Common myeloid progenitor, CD34-positive (primary cell): ENCODE data around the gene TRIP13.

Experiments used
- CTCF ChIA-PET: fragments of 350-600 bp; sonication (Branson Sonifier 250); formaldehyde crosslinking; loops from one replicate; lab custom pipeline; 2021; ENCODE audit warnings: antibody characterized with exemption; lab: Charles Lee
- POLR2A ChIA-PET: fragments of 350-600 bp; sonication (Branson Sonifier 250); formaldehyde crosslinking; loops from one replicate; lab custom pipeline; 2021; ENCODE audit warnings: antibody characterized with exemption; lab: Charles Lee
- DNase-seq, 3 donors: peaks; one replicate each; pipeline versions ENCODE4 v3.0.0 to v3.0.0-alpha.2; 2013
- H3K27ac ChIP-seq, 2 experiments: 1 replicate in 1 of 2; 2 replicates in 1 of 2; pipeline ENCODE4 v1.7.0; 2013; ENCODE audit warnings: inconsistent platforms in 2 of 2, low read length in 2 of 2, mild to moderate bottlenecking in 2 of 2, low read depth in 1 of 2, moderate library complexity in 1 of 2; ENCODE audit not compliant: severe bottlenecking in 2 of 2, insufficient read depth in 1 of 2, poor library complexity in 1 of 2
- H3K27me3 ChIP-seq, 5 experiments: replicated peaks in 2 of 5; 1 replicate in 3 of 5; 2 replicates in 2 of 5; pipeline versions ENCODE4 v1.6.1 to v1.7.0; 2013; ENCODE audit warnings: low read length in 4 of 5, mild to moderate bottlenecking in 2 of 5, moderate library complexity in 2 of 5, inconsistent platforms in 1 of 5; ENCODE audit not compliant: insufficient read depth in 5 of 5, control insufficient read depth in 4 of 5
- H3K36me3 ChIP-seq, 4 experiments: 1 replicate in 2 of 4; 2 replicates in 2 of 4; pipeline versions ENCODE4 v1.6.1 to v1.7.0; 2013; ENCODE audit warnings: low read length in 3 of 4, control low read depth in 1 of 4, mild to moderate bottlenecking in 1 of 4; ENCODE audit not compliant: control insufficient read depth in 4 of 4, insufficient read depth in 4 of 4
- H3K4me1 ChIP-seq, 4 experiments: 1 replicate in 3 of 4; 2 replicates in 1 of 4; pipeline versions ENCODE4 v1.6.1 to v1.7.1; 2013; ENCODE audit warnings: low read length in 3 of 4, mild to moderate bottlenecking in 3 of 4, control low read depth in 1 of 4, inconsistent platforms in 1 of 4, moderate library complexity in 1 of 4; ENCODE audit not compliant: control insufficient read depth in 4 of 4, insufficient read depth in 4 of 4; ENCODE audit errors: control extremely low read depth in 1 of 4
- H3K4me3 ChIP-seq, 7 experiments: 1 replicate in 4 of 7; 2 replicates in 3 of 7; pipeline versions ENCODE4 v1.5.1 to v1.7.0; 2013; ENCODE audit warnings: mild to moderate bottlenecking in 7 of 7, low read length in 6 of 7, moderate library complexity in 6 of 7, inconsistent platforms in 2 of 7, low read depth in 2 of 7, control low read depth in 1 of 7; ENCODE audit not compliant: insufficient read depth in 4 of 7, control insufficient read depth in 1 of 7; ENCODE audit errors: extremely low read depth in 1 of 7
- H3K9me3 ChIP-seq, 5 experiments: 1 replicate in 4 of 5; 2 replicates in 1 of 5; pipeline versions ENCODE4 v1.6.1 to v1.7.1; 2013; ENCODE audit warnings: low read length in 4 of 5, mild to moderate bottlenecking in 2 of 5, inconsistent platforms in 1 of 5, low read depth in 1 of 5, moderate library complexity in 1 of 5; ENCODE audit not compliant: control insufficient read depth in 4 of 5, insufficient read depth in 2 of 5; ENCODE audit errors: control extremely low read depth in 1 of 5
- WGBS: methylation state at CpG from one replicate; pipeline ENCODE4 v1.1.5; 2013; ENCODE audit not compliant: insufficient coverage; 5-methylcytosine and 5-hydroxymethylcytosine counted together

The TRIP13 gene

DNA sequence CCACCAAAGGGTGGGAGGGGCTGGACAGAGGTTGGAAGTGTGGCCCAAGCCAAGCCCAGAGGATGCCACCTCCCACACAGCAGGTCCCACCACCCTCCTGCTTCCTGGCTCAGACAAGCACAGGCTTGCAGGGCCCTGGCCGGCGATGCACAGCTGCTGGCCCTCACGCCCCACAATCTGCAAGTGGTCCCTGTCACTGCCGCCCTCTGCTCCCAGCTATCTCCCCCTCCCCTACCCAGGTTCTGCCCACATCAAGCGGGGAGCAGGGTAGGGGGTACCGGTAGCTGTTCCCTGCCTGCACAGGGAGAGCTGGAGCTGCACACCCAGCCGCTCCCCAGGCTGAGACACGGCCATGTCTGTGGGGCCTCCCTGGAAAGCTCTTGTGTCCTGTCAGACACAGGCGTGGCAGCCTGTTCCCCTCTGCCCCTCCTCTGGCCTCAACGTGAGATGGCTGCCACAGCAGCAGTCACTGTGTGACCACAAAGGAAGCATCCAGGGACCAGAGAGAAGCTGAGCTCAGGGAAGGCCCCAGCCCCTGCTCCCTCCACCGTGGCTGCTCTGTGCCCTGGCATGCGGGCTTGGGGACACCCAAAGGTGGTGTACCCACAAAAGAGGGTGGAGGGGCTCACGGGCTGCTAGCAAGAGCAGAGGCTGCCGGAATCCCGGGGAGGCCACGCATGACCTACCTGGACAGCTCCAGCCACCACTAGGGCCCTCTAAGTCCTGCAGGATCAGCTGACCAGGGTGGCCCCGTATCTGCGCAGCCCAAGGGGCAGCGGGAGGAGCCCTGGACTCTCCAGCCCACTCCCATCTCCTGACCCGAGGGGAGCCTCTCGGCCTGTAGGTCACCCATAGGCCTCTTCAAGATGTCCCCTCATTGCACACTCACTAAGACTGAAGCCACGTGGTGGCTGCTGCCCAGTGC lies 31.0 kb upstream of the TRIP13 start:
- H3K4me1 ChIP-seq = peaks cover 0 to 8% (median under 1%) of the 10 kb centered on the region in 4 experiments
- peaks cover 5 to 52% (median 41%) of the 10 kb centered on the region in 4 experiments for H3K36me3 ChIP-seq
- CTCF ChIA-PET = interaction anchor here (0.7 kb wide), 1 partner anchor 30 kb away, joined by 3 read pairs; no protein-coding TSS in a partner anchor
- WGBS = 87% methylated on average over 19 of the region's 22 CpGs
- no peak overlapping the region for H3K4me3 ChIP-seq
- no peaks in the 10 kb centered on the region for H3K27me3 ChIP-seq
- H3K27ac ChIP-seq = no peak overlapping the region
- DNase-seq = no peak
- POLR2A ChIA-PET = no interaction called here
- no peaks in the 10 kb centered on the region for H3K9me3 ChIP-seq

DNA sequence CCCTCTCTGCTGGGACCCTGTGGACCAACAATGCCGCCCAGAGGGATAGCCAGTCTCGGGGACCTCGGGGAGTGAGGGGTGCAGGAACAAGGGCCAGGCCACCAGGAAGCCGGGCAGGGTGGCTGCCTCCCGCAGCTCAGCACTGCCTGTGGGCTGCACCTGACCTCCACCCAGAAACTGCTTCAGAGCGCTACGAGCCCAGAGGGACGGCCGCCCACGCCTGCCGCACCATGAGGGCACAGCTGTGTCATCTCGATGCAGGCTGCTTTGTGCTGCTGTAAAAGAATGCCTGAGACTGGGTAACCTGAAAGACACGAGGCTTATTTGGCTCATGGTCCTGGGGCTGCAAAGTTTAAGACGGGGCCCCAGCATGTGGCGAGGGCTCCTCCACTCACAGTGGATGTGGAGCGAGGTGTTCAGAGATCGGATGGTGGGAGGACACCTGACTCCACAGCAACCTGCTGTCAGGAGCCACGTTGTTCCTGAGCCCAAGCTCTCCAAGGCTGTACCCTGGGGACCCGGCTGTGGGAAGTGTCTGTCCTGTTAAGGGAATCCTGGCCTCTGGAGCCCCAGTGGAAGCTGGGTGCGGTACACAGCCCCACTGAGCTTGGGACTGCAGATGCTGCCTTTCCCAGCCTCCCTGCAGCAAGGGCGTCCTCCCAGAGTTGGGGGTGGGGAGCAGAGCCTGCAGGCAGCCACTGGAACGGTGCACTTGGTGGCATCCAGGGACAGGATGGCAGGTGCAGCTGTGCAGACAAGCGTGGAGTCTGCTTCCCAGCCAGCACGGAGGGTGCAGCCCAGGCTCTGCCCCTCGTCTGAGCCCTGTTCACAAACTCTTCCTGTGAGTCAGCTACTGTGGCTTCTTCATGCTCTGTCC lies 30.1 kb upstream of the TRIP13 start:
- CTCF ChIA-PET = no interaction called here
- POLR2A ChIA-PET = no interaction called here
- 90% methylated on average over 22 of the region's 25 CpGs for WGBS
- Histone ChIP-seq H3K4me3 (no peak overlapping the region), H3K4me1 (peaks cover 0 to 8% (median under 1%) of the 10 kb centered on the region in 4 experiments), H3K27ac (no peak overlapping the region), H3K9me3 (no peaks in the 10 kb centered on the region), H3K36me3 (peaks cover 5 to 59% (median 47%) of the 10 kb centered on the region in 4 experiments), H3K27me3 (no peaks in the 10 kb centered on the region)
- DNase-seq = no peak

DNA sequence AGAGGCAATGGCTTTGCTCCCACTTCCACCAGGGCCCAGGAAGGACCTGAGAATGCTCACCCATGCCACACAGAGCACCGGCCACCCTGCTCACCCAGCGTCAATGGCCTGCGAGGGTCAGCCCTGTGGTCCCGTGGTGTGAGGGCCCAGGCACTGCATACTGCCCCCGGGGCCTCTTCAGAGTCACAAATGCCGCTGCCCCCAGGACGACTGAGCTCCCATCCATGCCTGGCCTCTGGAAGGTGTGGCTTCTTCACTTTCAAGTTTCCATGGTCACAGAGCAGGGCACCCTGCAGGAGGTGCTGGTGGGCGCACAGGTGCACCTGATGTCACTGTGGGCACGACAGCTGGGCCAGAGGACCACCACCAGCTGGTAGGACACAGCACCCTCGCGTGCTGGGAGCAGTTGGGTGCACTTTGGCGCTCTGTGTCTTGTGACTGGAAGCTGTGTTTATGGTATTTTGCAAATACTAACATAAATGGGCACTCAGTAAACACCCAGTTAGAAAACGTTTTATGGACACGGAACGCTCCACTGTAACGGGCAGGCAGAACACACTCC lies 29.4 kb upstream of the TRIP13 start:
- Histone ChIP-seq H3K4me3 (no peak overlapping the region), H3K9me3 (no peaks in the 10 kb centered on the region), H3K27me3 (no peaks in the 10 kb centered on the region), H3K36me3 (peaks cover 11 to 66% (median 54%) of the 10 kb centered on the region in 4 experiments), H3K4me1 (peaks cover 0 to 8% (median under 1%) of the 10 kb centered on the region in 4 experiments), H3K27ac (no peak overlapping the region)
- 94% methylated on average over 16 of the region's 16 CpGs for WGBS
- ChIA-PET POLR2A (no interaction called here), CTCF (no interaction called here)
- no peak for DNase-seq

DNA sequence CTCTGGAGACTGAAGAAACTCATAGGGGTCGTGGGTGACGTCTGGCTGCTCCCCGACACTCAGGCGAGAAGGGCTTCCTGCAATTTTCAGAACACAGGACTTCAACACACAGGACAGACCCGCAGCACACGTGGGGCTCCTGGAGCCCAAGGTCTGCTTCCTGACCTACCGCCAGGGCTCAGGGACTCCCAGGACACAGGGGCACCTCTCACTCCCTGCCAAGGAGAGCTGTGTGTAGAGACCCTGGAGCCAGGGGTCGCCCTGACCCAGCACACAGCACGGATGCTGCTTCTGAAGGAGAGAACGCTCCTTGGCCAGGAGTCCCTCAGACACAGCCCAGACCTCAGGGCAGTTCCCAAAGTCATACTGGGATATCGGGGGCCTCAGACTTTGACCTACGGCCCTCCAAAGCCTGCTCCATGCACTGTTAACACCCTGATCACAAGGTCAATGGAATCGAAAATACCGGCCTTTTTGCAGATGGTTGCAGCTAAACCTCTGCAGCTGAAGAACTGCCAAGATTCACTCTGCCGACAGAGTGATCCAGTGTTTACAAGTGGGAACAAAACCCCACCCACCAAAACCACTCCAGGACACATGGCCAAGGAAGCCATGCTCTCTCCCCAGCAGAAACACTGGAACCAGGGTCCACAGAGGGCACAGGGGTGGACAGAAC lies 28.1 kb upstream of the TRIP13 start:
- CTCF ChIA-PET = no interaction called here
- WGBS = 94% methylated on average over 15 of the region's 15 CpGs

DNA sequence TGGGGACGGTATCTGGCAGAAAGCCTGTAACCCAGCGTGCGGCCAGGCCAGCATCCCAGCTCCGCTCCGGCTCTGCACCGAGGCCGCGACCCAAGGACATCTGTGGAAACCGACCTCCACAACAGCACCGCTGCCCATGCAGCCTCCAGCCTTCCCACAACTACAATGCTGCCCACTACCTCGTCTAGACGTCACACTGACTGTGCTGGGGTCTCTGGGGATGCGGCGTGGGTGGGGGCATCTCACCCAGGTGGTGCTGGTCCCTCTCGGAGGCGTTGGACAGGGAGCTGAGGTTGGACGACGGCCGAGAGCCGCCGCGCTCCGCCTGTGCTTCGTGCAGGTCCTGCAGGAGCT lies 27.5 kb upstream of the TRIP13 start:
- POLR2A ChIA-PET = no interaction called here
- 95% methylated on average over 17 of the region's 24 CpGs for WGBS

More for the DNA sequence above, 28.1 kb upstream of the TRIP13 start:
- Histone ChIP-seq H3K36me3 (peaks cover 13 to 79% (median 66%) of the 10 kb centered on the region in 4 experiments), H3K4me3 (no peak overlapping the region), H3K9me3 (no peaks in the 10 kb centered on the region), H3K27ac (no peak overlapping the region), H3K27me3 (no peaks in the 10 kb centered on the region), H3K4me1 (peaks cover 0 to 8% (median under 1%) of the 10 kb centered on the region in 4 experiments)
- POLR2A ChIA-PET = no interaction called here
- no peak for DNase-seq

DNA sequence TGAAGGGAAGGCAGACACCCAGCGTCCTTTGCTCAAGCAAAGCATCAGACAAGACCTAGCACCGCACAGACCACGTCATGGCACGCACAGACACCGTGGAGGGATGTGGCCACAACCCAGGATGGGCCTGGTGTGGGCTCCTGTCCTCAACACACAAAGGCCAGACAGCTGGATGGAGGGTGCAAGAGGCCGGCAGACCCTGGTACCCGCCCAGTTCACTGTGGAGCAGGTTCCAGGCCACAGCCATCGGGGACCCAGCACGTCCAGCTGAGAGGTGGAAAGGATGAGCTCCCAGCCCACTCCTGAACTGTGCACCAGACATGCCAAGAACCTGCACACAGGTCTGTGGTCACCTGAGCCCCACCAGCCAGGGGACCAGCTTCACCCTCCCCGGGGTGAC lies 26.9 kb upstream of the TRIP13 start:
- no peak overlapping the region for H3K27ac ChIP-seq
- POLR2A ChIA-PET = no interaction called here
- peaks cover 0 to 8% (median under 1%) of the 10 kb centered on the region in 4 experiments for H3K4me1 ChIP-seq
- DNase-seq = no peak
- WGBS = 95% methylated on average over 10 of the region's 10 CpGs
- CTCF ChIA-PET = no interaction called here
- H3K27me3 ChIP-seq = no peaks in the 10 kb centered on the region
- H3K36me3 ChIP-seq = peaks cover 14 to 88% (median 77%) of the 10 kb centered on the region in 4 experiments
- H3K9me3 ChIP-seq = no peaks in the 10 kb centered on the region
- H3K4me3 ChIP-seq = no peak overlapping the region

More for the DNA sequence above, 27.5 kb upstream of the TRIP13 start:
- peaks cover 14 to 82% (median 72%) of the 10 kb centered on the region in 4 experiments for H3K36me3 ChIP-seq
- no peaks in the 10 kb centered on the region for H3K27me3 ChIP-seq
- CTCF ChIA-PET = no interaction called here
- H3K4me1 ChIP-seq = peaks cover 0 to 8% (median under 1%) of the 10 kb centered on the region in 4 experiments
- H3K4me3 ChIP-seq = no peak overlapping the region
- no peak for DNase-seq
- no peaks in the 10 kb centered on the region for H3K9me3 ChIP-seq
- H3K27ac ChIP-seq = no peak overlapping the region
